GM23248 (cell line): ENCODE data around the gene VWA8.

Experiments
- EZH2 ChIP-seq: fragments of 200-600 bp; sonication (generic); IDR thresholded peaks from 2 replicates; pipeline ENCODE4 v1.6.1; 2018; ENCODE audit warnings: antibody characterized with exemption, mild to moderate bottlenecking; ENCODE audit not compliant: insufficient read depth, poor library complexity, severe bottlenecking
- EZH2phosphoT487 ChIP-seq: fragments of 200-600 bp; sonication (generic); IDR thresholded peaks from 2 replicates; pipeline ENCODE4 v1.6.1; 2018; ENCODE audit warnings: antibody characterized with exemption, moderate library complexity, mild to moderate bottlenecking, low read depth; ENCODE audit not compliant: insufficient read depth

DNA sequence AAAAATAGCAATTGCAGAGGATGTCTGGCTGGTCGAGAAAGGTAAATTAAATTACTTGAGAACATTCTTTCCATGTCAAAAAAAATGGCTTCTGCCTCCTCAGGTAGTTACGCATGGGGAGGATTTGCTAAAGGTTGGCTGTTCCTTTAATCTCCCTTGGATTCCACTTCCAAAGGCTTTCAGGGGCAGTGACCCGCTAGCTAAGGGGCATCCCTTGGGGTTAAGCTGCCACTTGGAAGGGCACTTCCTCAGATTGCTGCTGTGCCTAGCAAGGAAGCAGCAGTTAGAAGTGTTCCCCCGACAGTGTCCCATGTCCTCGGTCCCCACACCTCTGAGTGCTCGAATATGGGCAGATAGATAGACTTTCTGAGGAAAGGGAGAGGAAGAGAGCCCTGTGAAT, 395.1 kb downstream of the VWA8 start:
- TF ChIP-seq EZH2 = no peak
- TF ChIP-seq EZH2phosphoT487 = no peak
